ENCODE measurements around the gene OLFM1.

The OLFM1 gene

GRCh38 chr9:135082536-135082935 lies 4.9 kb upstream of the OLFM1 start:
- Histone ChIP-seq H3K4me1 (ENCODE audit: control insufficient read depth in 1 of 2, insufficient read depth in 2 of 2, low read length in 2 of 2) (peaks cover 0 to 4% of the 10 kb centered on the region in 2 donors), H3K9me3 (ENCODE audit: control insufficient read depth in 1 of 2, low read length in 2 of 2) (no peaks in the 10 kb centered on the region), H3K4me3 (ENCODE audit: low read depth in 1 of 2, low read length in 2 of 2) (no peak overlapping the region), H3K27me3 (ENCODE audit: control insufficient read depth in 1 of 2, insufficient read depth in 2 of 2, low read length in 2 of 2) (peaks cover 8 to 15% of the 10 kb centered on the region in 2 donors), H3K27ac (ENCODE audit: low read depth, low read length) (no peak overlapping the region), H3K36me3 (ENCODE audit: control insufficient read depth in 1 of 2, insufficient read depth in 2 of 2, low read length in 2 of 2) (no peaks in the 10 kb centered on the region), H3K9ac (ENCODE audit: low read depth in 1 of 2, low read length in 2 of 2) (no peak overlapping the region)

GRCh38 chr9:135083241-135083810 lies 4.1 kb upstream of the OLFM1 start:
- Histone ChIP-seq H3K36me3 (ENCODE audit: control insufficient read depth in 1 of 2, insufficient read depth in 2 of 2, low read length in 2 of 2) (no peaks in the 10 kb centered on the region), H3K4me3 (ENCODE audit: low read depth in 1 of 2, low read length in 2 of 2) (no peak overlapping the region), H3K27me3 (ENCODE audit: control insufficient read depth in 1 of 2, insufficient read depth in 2 of 2, low read length in 2 of 2) (peaks cover 8 to 13% of the 10 kb centered on the region in 2 donors), H3K4me1 (ENCODE audit: control insufficient read depth in 1 of 2, insufficient read depth in 2 of 2, low read length in 2 of 2) (peaks cover 0 to 4% of the 10 kb centered on the region in 2 donors), H3K27ac (ENCODE audit: low read depth, low read length) (no peak overlapping the region), H3K9me3 (ENCODE audit: control insufficient read depth in 1 of 2, low read length in 2 of 2) (no peaks in the 10 kb centered on the region), H3K9ac (ENCODE audit: low read depth in 1 of 2, low read length in 2 of 2) (no peak overlapping the region)

GRCh38 chr9:135083831-135084230 lies 3.6 kb upstream of the OLFM1 start:
- H3K36me3 ChIP-seq (ENCODE audit: control insufficient read depth in 1 of 2, insufficient read depth in 2 of 2, low read length in 2 of 2): no peaks in the 10 kb centered on the region
- no peak overlapping the region for H3K4me3 ChIP-seq (ENCODE audit: low read depth in 1 of 2, low read length in 2 of 2)
- H3K4me1 ChIP-seq (ENCODE audit: control insufficient read depth in 1 of 2, insufficient read depth in 2 of 2, low read length in 2 of 2): peaks cover 0 to 4% of the 10 kb centered on the region in 2 donors
- H3K9me3 ChIP-seq (ENCODE audit: control insufficient read depth in 1 of 2, low read length in 2 of 2): no peaks in the 10 kb centered on the region
- no peak overlapping the region for H3K9ac ChIP-seq (ENCODE audit: low read depth in 1 of 2, low read length in 2 of 2)
- H3K27me3 ChIP-seq (ENCODE audit: control insufficient read depth in 1 of 2, insufficient read depth in 2 of 2, low read length in 2 of 2): peaks cover 12 to 13% of the 10 kb centered on the region in 2 donors
- no peak overlapping the region for H3K27ac ChIP-seq (ENCODE audit: low read depth, low read length)

GRCh38 chr9:135084262-135084661 lies 3.2 kb upstream of the OLFM1 start:
- Histone ChIP-seq H3K9me3 (ENCODE audit: control insufficient read depth in 1 of 2, low read length in 2 of 2) (no peaks in the 10 kb centered on the region), H3K36me3 (ENCODE audit: control insufficient read depth in 1 of 2, insufficient read depth in 2 of 2, low read length in 2 of 2) (no peaks in the 10 kb centered on the region), H3K9ac (ENCODE audit: low read depth in 1 of 2, low read length in 2 of 2) (no peak overlapping the region), H3K27me3 (ENCODE audit: control insufficient read depth in 1 of 2, insufficient read depth in 2 of 2, low read length in 2 of 2) (peaks cover 16 to 17% of the 10 kb centered on the region in 2 donors), H3K27ac (ENCODE audit: low read depth, low read length) (no peak overlapping the region), H3K4me1 (ENCODE audit: control insufficient read depth in 1 of 2, insufficient read depth in 2 of 2, low read length in 2 of 2) (peaks cover 0 to 4% of the 10 kb centered on the region in 2 donors), H3K4me3 (ENCODE audit: low read depth in 1 of 2, low read length in 2 of 2) (no peak overlapping the region)

- Histone ChIP-seq H3K4me1 (ENCODE audit: control insufficient read depth in 1 of 2, insufficient read depth in 2 of 2, low read length in 2 of 2) (peaks cover 0 to 4% of the 10 kb centered on the region in 2 donors), H3K9ac (ENCODE audit: low read depth in 1 of 2, low read length in 2 of 2) (no peak overlapping the region), H3K27me3 (ENCODE audit: control insufficient read depth in 1 of 2, insufficient read depth in 2 of 2, low read length in 2 of 2) (peaks cover 20% of the 10 kb centered on the region in 2 donors), H3K4me3 (ENCODE audit: low read depth in 1 of 2, low read length in 2 of 2) (no peak overlapping the region), H3K36me3 (ENCODE audit: control insufficient read depth in 1 of 2, insufficient read depth in 2 of 2, low read length in 2 of 2) (no peaks in the 10 kb centered on the region), H3K9me3 (ENCODE audit: control insufficient read depth in 1 of 2, low read length in 2 of 2) (no peaks in the 10 kb centered on the region), H3K27ac (ENCODE audit: low read depth, low read length) (no peak overlapping the region)
These were observed 2.3 kb upstream of the OLFM1 start for GRCh38 chr9:135084881-135085760.

- no peak overlapping the region for H3K9ac ChIP-seq (ENCODE audit: low read depth in 1 of 2, low read length in 2 of 2)
- no peaks in the 10 kb centered on the region for H3K9me3 ChIP-seq (ENCODE audit: control insufficient read depth in 1 of 2, low read length in 2 of 2)
- H3K4me3 ChIP-seq (ENCODE audit: low read depth in 1 of 2, low read length in 2 of 2): peak overlapping the region in 1 of 2 donors; percentile 40
- no peak overlapping the region for H3K27ac ChIP-seq (ENCODE audit: low read depth, low read length)
- peaks cover 0 to 4% of the 10 kb centered on the region in 2 donors for H3K4me1 ChIP-seq (ENCODE audit: control insufficient read depth in 1 of 2, insufficient read depth in 2 of 2, low read length in 2 of 2)
- H3K27me3 ChIP-seq (ENCODE audit: control insufficient read depth in 1 of 2, insufficient read depth in 2 of 2, low read length in 2 of 2): peaks cover 20% of the 10 kb centered on the region in 2 donors
- H3K36me3 ChIP-seq (ENCODE audit: control insufficient read depth in 1 of 2, insufficient read depth in 2 of 2, low read length in 2 of 2): no peaks in the 10 kb centered on the region
These were observed 1.5 kb upstream of the OLFM1 start for GRCh38 chr9:135085830-135086546.

- Histone ChIP-seq H3K4me3 (ENCODE audit: low read depth in 1 of 2, low read length in 2 of 2) (peak overlapping the region in 1 of 2 donors; percentile 22), H3K9me3 (ENCODE audit: control insufficient read depth in 1 of 2, low read length in 2 of 2) (no peaks in the 10 kb centered on the region), H3K36me3 (ENCODE audit: control insufficient read depth in 1 of 2, insufficient read depth in 2 of 2, low read length in 2 of 2) (no peaks in the 10 kb centered on the region), H3K27ac (ENCODE audit: low read depth, low read length) (no peak overlapping the region), H3K9ac (ENCODE audit: low read depth in 1 of 2, low read length in 2 of 2) (no peak overlapping the region), H3K4me1 (ENCODE audit: control insufficient read depth in 1 of 2, insufficient read depth in 2 of 2, low read length in 2 of 2) (peaks cover 0 to 4% of the 10 kb centered on the region in 2 donors), H3K27me3 (ENCODE audit: control insufficient read depth in 1 of 2, insufficient read depth in 2 of 2, low read length in 2 of 2) (peaks cover 20% of the 10 kb centered on the region in 2 donors)
These were observed 625 bp upstream of the OLFM1 start for GRCh38 chr9:135086597-135087488.

- no peak overlapping the region for H3K27ac ChIP-seq (ENCODE audit: low read depth, low read length)
- no peak overlapping the region for H3K9ac ChIP-seq (ENCODE audit: low read depth in 1 of 2, low read length in 2 of 2)
- H3K4me3 ChIP-seq (ENCODE audit: low read depth in 1 of 2, low read length in 2 of 2): no peak overlapping the region
- H3K36me3 ChIP-seq (ENCODE audit: control insufficient read depth in 1 of 2, insufficient read depth in 2 of 2, low read length in 2 of 2): no peaks in the 10 kb centered on the region
- no peaks in the 10 kb centered on the region for H3K9me3 ChIP-seq (ENCODE audit: control insufficient read depth in 1 of 2, low read length in 2 of 2)
- H3K27me3 ChIP-seq (ENCODE audit: control insufficient read depth in 1 of 2, insufficient read depth in 2 of 2, low read length in 2 of 2): peaks cover 20% of the 10 kb centered on the region in 2 donors
- H3K4me1 ChIP-seq (ENCODE audit: control insufficient read depth in 1 of 2, insufficient read depth in 2 of 2, low read length in 2 of 2): peaks cover 0 to 4% of the 10 kb centered on the region in 2 donors
These were observed 455 bp downstream of the OLFM1 start for GRCh38 chr9:135087899-135088347.

GRCh38 chr9:135088348-135088978 lies 995 bp downstream of the OLFM1 start:
- Histone ChIP-seq H3K27me3 (ENCODE audit: control insufficient read depth in 1 of 2, insufficient read depth in 2 of 2, low read length in 2 of 2) (peaks cover 17 to 20% of the 10 kb centered on the region in 2 donors), H3K4me3 (ENCODE audit: low read depth in 1 of 2, low read length in 2 of 2) (no peak overlapping the region), H3K9me3 (ENCODE audit: control insufficient read depth in 1 of 2, low read length in 2 of 2) (no peaks in the 10 kb centered on the region)

More at GRCh38 chr9:135088348-135088978, 995 bp downstream of the OLFM1 start:
- Histone ChIP-seq H3K4me1 (ENCODE audit: control insufficient read depth in 1 of 2, insufficient read depth in 2 of 2, low read length in 2 of 2) (peaks cover 0 to 4% of the 10 kb centered on the region in 2 donors), H3K9ac (ENCODE audit: low read depth in 1 of 2, low read length in 2 of 2) (no peak overlapping the region), H3K36me3 (ENCODE audit: control insufficient read depth in 1 of 2, insufficient read depth in 2 of 2, low read length in 2 of 2) (no peaks in the 10 kb centered on the region), H3K27ac (ENCODE audit: low read depth, low read length) (no peak overlapping the region)
